RKO (cell line): ENCODE measurements around the gene INPP4B.

ENCODE experiments used
- DNase-seq: peaks from one replicate; pipeline ENCODE4 v3.0.0-alpha.2; 2016; ENCODE audit warnings: low spot score

The INPP4B gene

DNA sequence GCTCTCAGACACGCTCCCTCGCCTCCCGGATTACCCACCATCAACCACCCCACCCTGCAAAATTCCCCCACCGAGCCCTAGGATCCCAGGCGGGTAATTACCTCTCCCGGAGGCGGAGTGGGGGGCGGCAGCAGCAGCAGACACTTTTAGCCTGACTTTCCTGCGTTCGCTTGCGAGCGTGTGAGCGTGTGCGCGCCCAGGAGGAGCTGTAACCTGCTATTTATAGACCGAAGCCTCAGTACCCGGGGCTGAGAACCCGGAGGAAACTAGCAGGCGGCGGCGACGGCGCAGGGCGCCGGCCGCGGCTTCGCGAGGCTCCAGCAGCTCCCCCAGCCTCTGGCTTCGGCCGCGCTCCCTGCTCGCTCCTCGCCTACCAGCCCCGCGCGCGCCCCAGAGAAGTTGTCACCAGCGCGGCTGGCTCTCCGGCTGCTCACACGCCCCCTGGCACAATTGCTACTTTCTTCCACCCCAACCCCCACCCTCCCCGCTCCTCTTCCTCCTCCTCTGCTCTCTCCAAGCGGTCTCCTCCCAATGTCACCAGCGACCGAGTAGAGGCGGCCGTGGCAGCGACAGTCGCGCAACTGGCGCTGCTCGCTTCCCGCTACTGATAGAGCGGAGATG is at the start of gene INPP4B:
Gene INPP4B, minus strand, starts transcription at position 194 of the 621 bp plus-strand sequence.
- DNase-seq: no peak

DNA sequence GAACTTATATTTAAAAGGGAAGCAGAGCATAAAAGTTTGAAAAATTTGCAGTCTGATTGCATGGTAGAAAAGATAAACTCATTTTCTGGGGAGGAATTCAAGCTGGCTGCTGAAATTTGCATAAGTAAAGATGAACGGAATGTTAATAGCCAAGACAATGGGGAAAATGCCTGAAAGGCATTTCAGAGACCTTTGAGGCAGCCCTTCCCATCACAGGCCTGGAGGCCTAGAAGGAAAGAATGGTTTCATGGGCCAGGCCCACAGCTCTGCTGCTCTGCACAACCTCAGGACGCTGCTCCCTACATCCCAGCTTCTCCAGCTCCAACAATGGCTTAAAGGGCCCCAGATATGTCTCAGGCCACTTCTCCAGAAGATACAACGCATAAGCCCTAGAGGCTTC is 46.9 kb upstream of the INPP4B start:
- DNase-seq: no peak

DNA sequence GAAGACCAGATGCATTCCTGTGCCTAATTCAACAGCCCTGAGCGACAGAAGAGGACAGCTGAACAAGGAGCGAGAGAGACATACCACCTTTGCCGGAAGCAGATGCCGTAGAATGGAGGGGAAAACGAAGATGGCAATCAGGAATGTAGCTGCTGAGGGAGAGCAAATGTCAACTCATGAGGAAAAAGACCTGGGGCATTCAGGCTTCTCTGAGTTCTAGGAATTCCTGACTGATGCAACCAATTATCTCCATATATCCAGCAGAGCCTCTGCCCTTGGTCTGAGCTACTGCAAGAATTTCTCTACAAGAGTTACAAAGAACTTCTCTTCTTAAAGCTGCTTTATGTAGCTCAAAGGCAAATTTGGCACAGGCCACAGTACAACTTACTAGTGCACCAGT is 40.5 kb upstream of the INPP4B start:
- DNase-seq: no peak

DNA sequence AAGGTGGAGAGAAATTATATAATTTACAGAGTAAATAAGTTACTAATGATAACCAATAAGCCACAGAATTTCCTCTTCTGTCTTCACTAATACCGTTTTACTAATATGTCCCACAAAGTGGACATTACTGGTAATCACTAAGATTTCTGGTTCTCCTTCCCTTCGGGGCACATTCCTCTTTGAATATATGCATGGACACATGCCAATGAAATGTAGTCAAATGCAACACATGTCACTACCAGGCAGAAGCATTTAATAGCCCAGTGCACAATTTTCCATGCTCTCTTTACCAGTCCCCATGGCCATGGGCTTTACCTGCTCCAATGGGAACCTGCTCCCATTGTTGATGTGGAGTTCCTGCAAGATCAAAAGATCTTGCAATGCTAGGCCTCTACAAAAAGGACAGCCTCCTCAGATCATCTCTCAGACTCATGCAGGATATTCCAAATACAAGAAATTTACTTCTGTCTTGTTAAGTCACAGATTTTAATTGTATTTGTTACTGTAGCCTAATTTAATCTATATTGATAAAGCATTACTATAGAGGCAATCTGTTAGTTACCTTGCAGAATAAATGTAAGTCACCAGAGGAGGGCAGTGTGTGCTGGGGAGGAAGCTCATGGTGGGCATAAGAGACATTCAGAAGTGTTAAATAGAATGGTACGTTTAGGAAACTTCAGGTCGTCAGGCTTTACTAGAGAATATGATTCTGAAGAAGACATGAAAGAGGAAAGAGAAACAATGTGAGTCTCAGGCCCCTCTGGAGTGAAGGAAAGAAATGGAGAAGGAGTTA is 37.1 kb upstream of the INPP4B start:
- DNase-seq: no peak

DNA sequence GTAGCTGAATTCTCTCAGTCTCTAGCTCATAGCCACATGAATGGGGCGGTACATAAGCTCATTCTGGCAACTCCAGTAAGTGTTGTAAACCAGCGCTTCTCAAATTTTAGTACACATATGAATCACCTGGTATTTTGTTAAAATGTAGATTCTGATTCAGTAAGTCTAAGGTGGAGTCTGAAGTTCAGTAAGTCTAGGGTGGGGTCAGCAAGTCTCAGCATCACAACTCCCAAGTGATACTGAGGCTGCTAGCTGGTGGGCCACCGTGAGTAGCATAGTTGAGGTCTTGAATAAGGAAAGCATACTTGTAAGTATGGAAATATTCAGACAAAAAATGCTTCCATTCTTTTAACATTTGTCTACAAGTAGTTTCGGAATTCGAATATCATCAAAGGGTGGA is 36.1 kb upstream of the INPP4B start:
- DNase-seq: no peak

DNA sequence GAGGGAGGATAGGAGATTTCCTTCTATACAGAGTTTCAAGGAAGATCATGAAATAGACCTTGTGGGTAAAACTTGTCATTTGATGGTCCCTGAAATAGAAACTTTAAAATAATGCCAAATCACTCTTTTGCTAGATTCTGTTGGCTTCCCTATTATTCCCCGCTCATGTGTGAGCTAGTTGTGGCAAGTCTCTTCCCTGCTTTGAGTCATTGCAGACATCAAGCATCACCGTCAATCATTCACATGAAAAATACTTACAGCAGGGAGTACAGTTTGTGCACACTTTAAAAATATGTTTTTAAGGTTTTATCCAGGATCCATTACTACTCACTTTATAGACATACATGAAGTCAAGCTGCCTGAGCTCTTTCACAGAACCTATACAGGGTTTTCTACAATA is 35.2 kb upstream of the INPP4B start:
- DNase-seq: no peak

DNA sequence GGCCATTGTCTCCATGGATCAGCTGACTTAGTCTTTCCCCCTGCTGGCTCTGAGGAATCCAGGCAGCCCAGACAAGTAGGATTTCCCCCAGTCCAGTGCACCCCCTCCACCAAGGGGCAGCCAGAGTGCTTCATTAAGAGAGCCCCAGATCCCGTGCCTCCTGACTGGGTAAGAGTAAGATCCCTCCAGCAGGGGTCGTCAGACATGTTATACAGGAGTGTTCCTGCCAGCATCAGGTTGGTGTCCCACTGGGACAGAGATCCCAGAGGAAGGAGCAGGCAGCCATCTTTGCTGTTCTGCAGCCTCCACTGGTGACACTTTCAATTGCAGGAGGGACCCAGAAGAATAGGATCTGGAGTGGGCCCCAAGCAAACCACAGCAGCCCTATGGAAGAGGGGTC is 29.0 kb upstream of the INPP4B start:
- no peak for DNase-seq

DNA sequence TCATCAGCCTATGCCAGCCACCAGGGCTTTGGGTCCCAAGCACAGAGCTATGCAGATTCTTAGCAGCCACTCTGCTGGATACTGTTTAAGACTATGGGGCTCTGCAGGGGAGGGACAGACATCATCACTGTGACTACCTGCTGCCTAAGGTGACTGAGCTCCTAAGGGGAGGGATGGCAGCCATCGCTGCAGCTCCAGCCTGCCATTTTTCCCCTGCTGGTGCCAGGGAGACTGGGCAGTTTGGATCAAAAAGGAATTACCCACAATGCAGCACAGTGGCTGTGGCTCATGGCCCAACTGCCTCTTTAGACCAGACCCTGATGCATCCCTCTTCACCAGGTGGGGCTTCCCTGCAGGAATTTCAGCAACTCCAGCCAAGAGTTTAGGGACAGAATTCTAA is 28.6 kb upstream of the INPP4B start:
- no peak for DNase-seq

DNA sequence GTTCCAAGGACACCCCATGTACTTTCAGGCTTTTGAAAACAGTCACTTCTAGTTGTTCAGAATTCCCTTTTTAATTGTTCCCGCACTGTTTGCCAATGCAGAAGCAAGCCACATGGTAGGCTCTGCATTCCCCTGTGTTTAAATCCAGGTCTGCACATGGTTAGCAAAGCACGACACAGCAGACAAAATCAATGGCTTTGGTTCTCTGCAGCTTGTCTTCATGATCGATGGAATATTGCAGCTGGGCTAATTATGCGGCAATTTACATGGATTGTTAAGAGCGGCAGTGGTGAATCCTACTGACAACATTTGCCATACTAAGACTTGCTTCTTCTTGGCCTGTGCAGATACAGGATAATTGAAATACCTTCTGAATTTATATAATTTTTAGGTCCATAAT is 20.6 kb upstream of the INPP4B start:
- no peak for DNase-seq

DNA sequence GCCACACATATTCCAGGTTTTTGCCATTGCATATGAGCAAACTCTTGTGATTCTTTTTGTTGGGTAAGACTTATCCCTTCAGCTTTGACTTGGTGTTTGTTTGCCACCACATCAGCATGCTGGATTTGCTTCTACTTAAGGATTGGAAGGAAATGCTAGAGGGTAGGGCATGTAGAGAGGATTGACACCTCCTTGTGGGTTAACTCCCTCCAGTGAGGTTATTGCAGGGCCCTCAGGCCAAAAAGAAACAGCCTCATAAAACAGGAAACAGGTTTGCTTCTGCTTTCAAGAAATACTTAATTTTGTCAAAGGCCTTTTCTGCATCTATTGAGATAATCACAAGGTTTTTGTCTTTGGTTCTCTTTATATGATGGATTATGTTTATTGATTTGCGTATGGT is 15.2 kb upstream of the INPP4B start:
- DNase-seq: no peak

DNA sequence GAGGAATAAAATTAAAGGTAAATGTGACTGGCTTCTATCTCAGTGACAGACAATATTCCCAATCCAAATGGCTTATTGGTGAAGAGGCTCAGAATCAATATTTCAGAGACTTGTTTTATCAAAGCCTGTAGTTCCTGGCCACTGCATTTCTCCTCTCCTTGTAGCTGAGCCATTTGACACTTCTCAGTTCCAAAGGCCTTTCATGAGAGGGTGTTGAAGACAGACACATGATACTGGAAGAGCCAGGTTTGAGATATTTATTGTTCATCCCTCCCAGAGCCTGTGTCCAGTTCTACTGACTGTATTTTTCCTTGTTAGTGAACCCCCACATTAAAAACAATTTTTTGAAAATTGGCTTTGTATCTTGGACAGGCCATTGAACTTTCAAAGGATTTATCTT is 12.9 kb upstream of the INPP4B start:
- no peak for DNase-seq

DNA sequence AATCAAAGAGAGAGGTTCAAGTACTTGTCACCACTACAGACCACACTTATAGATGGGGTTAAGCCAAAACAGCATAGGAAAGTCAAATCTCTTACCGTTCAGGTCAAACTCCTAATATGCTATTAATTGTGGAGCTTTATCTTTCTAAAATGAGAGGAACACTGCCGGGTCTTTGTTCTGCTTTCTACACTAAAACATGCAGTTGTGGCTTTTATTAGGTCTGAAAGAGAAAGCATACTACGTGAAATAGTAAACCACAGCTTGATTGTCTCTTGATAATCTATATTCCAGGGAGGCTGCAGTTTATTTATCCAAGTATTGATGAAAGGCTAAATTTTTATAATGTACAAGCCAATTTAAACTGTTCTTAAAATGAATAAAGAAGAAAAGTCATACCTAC is 12.3 kb upstream of the INPP4B start:
- no peak for DNase-seq

DNA sequence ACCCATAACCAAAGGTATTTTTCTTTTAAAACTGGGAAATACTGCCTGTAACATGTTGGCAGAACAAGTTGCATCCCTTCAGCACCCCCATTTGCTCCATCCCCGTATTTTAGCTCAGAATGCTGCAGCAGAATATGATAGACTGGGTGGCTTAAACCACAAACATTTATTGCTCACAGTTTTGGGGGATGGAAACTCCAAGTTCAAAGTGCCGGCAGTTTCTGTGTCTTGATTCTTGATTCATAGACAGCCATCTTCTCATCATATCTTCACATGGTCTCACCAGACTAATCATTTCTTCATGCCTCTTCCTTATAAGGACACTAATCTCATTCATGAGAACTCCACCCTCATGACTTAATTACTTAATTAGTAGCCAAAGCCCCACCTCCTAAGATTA is 10.5 kb upstream of the INPP4B start:
- DNase-seq: no peak

DNA sequence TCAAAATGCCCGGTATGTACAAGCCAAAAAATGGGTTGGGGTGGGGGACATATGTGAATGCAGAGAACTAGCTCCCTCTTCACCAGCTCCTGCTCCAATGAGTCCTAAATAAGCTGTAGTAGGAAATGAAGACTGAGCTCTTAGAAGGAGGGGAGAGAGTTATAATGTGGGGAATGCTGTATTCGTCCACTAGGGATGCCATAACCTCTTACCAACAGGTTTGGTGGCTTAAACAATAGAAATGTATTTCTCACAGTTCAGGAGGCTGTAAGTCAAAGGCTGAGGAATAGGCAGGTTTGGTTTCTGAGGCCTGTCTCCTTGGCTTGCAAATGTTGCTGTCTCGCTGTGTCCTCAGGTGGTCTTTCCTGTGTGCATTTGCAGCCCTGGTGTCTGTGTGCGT is 4.4 kb upstream of the INPP4B start:
- DNase-seq: peak; percentile 18

DNA sequence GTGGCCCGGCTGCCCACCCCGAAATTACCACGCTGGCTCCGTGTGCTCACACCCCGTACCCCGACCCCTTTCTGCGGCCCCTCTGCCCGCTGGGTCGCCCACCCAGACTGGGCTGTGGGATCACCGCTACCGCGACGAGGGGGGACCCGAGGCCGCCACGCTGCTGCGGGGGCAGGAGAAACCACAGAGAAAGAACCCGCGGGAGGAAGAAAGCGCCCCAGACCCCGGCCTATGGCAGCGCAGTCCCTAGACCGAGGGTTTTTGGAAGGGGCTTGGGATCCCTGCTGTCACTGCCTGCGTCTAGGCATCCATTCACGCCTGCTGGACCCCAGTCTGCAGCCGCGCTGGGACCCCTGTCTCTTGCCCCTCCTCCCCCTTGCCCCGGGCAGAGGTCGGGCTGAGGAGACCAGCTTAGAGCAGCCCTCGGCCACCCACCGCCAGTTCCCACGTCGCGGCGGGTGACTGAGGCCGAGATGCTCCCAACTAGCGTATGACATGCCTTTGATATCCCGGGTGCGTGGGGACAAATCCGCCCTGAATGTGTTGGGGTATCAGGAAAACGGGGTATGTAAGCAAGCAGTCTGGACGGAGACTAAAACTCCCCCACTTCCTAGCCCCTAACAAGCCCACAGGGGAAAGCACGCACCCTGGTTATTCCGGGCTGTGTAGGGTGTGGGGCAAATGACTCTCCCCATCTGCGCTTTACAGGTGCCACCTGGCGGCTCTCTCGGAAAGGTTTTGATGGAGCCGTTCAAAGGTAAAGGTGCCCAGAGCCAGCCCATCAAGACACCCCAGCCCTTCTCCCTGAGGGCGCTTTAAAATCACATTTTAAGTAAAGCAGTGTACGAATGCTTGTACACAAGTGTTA is 862 bp upstream of the INPP4B start:
- DNase-seq: no peak

DNA sequence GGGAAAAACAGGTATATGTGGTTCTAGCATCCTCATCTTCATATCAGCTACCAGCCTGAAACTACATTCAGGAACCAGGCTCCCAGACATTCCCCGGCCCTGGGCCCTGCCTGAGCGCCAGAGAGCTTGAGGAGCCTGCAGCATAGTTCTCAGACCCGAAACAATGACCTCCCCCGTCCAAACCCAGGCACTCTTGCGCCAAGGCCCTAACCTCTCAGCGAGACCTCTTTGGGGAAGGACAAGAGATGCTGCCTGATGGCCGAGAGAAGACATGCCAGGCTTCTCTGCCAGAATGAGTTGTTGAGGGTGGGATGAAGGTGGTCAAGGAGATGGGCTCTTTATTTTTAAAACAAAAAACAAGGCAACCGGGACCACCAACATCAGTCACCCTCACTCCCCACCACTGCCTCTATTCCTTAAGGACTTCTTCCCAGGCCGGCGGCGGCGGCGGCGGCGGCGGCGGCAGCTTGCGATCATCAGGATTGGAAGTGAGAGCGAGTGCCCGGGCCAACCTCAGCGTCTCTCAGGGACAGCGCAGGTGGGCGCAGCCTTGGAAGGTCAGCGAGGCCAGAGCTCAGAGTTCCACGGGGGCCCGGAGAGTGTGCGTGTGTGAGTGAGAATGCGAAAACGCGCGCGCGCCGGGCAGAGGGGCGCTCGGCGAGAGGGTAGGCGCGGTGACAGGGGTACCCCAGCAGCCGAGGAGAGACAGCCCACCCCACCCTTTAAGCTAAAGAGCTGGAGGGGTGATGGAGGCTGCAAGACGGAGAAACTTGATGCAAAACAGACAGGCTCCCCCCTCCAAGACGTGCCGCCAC is 601 bp downstream of the INPP4B start:
- DNase-seq: no peak

DNA sequence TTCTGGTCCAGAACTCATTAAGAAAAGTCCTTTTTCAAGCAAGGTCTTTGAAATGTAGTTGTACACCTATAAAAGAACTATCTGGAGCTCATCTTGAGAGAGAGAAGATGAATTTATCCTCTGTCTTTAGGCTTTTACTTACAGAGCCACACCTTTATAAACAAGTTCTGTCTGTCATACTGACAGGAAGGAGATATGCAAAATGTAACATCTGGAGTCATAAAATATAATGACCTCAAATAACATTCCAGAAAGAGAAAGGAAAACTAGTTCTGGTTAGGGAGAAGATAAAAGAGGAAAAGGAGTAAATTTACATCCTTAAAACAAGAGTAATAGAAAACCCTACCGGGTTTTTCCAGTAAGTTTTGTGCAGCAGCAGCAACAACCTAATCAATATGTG is 1.3 kb downstream of the INPP4B start:
- DNase-seq: no peak

DNA sequence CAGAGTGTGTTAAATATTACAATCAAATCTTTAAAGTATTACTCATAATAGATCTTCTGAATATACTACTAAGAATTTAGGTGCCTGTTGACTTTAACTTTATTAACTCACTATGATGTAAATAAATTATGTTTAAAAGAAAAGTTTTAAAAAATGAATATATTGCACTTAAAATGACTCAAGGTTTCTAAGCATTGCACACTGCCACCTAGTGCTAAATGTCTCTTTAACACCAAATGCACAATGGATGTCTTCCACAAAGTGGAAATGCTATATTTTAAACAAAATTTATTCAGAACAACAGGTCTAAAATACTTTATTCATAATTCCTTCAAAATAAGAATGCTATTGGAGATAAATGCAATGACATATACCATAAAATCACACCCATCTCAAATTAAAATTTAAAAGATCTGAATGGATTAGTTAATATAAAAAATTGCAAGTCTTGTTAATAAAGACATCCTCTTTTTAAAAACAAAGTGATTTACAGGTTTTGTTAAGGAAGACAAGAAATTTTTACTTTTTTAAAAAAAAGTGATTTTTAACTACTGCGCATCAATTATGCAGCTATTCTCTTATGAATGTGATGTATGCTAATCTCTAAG is 5.5 kb downstream of the INPP4B start:
- DNase-seq: peak; percentile 57

DNA sequence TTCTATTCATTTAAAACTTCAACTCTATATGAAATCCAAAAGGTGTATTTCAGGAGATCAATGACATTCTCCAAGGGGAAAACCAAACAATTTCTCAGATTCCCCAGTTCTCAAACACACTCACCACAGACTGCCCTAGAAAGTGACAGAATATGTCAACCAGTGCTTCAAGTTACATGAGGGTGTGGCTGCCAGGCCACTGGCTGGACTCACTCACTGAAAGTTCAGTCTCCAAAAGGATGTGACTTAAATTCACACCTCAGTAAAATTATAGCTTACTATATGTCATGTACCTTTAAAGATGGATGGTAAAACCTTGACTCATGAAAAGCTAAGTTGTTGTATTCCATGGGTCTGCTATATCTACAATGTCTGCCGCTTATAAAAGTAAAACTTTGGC is 7.3 kb downstream of the INPP4B start:
- DNase-seq: no peak

DNA sequence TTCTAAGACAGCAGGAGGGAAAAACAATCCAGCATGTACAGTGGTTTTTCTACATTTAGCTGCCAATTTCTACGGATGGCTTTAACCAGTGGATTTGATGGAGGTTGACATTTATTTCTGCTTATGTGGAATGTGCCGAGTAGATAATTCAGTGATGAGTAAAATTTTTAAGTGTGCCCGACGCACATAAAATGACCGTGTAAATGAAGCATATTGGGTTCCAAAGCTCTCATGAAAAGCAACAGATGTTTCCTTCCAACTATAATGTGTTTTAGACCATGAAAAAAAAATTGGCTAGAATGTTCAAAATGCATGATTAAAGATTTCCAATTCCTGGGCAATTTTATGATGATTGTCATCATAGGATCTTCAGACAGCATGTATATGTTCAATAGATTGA is 14.1 kb downstream of the INPP4B start:
- no peak for DNase-seq

DNA sequence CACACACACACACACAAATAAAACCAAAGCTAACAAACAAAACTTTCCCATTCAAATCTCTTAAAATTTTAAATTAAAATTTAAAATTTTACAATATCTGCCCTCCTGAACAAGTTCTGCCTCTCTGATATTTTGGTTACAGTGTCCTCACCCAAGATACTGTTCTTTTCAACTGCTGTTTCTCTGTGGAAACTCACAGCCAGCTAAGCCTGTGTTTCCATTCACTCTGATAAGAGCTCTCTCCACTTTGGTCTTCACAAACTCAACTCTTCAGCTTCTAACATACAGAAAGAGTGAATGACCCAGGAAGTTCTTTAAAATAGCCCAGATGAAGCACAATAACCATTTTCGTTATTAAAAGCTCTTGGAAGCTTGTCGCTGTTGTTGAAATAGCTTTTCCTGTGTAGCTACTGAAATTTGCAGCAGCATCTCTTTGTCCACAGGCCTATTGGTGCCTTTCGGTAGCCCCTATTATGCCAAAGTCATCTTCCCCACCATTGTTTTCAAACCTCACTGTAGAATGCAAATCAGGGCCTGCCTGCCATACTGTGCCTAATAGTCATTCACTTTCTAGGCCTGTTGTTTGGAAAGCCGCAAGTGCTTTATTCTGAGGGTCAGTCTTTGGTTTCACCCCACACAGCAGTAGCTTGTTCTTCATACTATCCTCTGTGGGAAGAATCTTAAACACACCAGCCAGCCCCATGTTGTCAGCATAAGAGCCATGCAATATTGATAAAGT is 19.4 kb downstream of the INPP4B start:
- no peak for DNase-seq
